ENCODE results near the gene GNAI2. TPM values are rescaled to one million over a fixed set of nuclear protein-coding genes. Genes with fewer than 3 reads are reported as not detected.

GNAI2 gene
- polyA plus RNA-seq, 1 of the 3 experiments (the other 2 are of a cell fraction) = 649 TPM

GRCh38 chr3:50254577-50255250 is 18.7 kb downstream of the GNAI2 start (continued):
- TF ChIP-seq REST (IDR thresholded peaks at IDR 0.05; ENCODE audit: low read depth, low read length) = no peak

GRCh38 chr3:50255251-50255615 is 19.2 kb downstream of the GNAI2 start:
- 100% methylated on average over 2 of the region's 9 CpGs for WGBS (ENCODE audit: low lambda C conversion rate)
- Histone ChIP-seq H3K36me3 (replicated peaks in 1 of 2; ENCODE audit: control insufficient read depth in 1 of 2, insufficient read depth in 2 of 2, low read length in 1 of 2) (peaks cover 27 to 53% of the 10 kb centered on the region in 2 experiments), H2AFZ (ENCODE audit: low read depth) (no peak overlapping the region), H3K9me2 (no peaks in the 10 kb centered on the region), H3K4me1 (ENCODE audit: control insufficient read depth in 1 of 2, insufficient read depth in 2 of 2, low read depth in 1 of 2, low read length in 1 of 2) (peaks cover 6% of the 10 kb centered on the region in 2 experiments; a peak in 1 of 4 replicates), H3K9ac (no peak overlapping the region), H3K27ac (ENCODE audit: low read depth in 2 of 2, low read length in 1 of 2) (no peak overlapping the region; a peak in 1 of 4 replicates), H3K27me3 (ENCODE audit: insufficient read depth) (no peaks in the 10 kb centered on the region), H3K4me3 (ENCODE audit: low read depth in 2 of 2, low read length in 1 of 2) (no peak overlapping the region), H3K4me2 (no peak overlapping the region), H3K79me2 (ENCODE audit: insufficient read depth) (peaks cover 47% of the 10 kb centered on the region), H4K20me1 (ENCODE audit: insufficient read depth) (peaks cover 48% of the 10 kb centered on the region), H3K9me3 (no peaks in the 10 kb centered on the region), H3F3A (replicated peaks; ENCODE audit: insufficient read depth) (peaks cover 30% of the 10 kb centered on the region)
- DNase-seq = no peak
- TF ChIP-seq SIN3A (IDR thresholded peaks at IDR 0.05; ENCODE audit: borderline replicate concordance, low read depth, low read length) (no peak), IRF3 (IDR thresholded peaks at IDR 0.05; ENCODE audit: low read depth, low read length) (no peak), MXI1 (IDR thresholded peaks at IDR 0.05; ENCODE audit: low read depth, low read length) (no peak), MAX (IDR thresholded peaks at IDR 0.05; ENCODE audit: low read depth) (no peak), FOXJ3 (CRISPR knock-in tag; IDR thresholded peaks at IDR 0.05) (no peak), GATA2 (CRISPR knock-in tag; IDR thresholded peaks at IDR 0.05) (no peak), CHD2 (IDR thresholded peaks at IDR 0.05; ENCODE audit: low read length, partially characterized antibody) (no peak), SMC3 (IDR thresholded peaks at IDR 0.05; ENCODE audit: low read depth, low read length) (no peak), EZH2phosphoT487 (IDR thresholded peaks at IDR 0.05; ENCODE audit: borderline replicate concordance, low read depth) (no peak), NFIC (IDR thresholded peaks at IDR 0.05; ENCODE audit: borderline replicate concordance) (no peak), MEF2A (IDR thresholded peaks at IDR 0.05; ENCODE audit: borderline replicate concordance, low read depth) (no peak), FOSL2 (IDR thresholded peaks at IDR 0.05; ENCODE audit: borderline replicate concordance, low read depth) (no peak), RXRA (IDR thresholded peaks at IDR 0.05; ENCODE audit: borderline replicate concordance, low read depth) (no peak)
- ChIA-PET POLR2A (no interaction called here), CTCF (interaction anchor here (0.7 to 61.6 kb wide), 4 partner anchors 8 to 69 kb away, joined by 3 to 1375 read pairs (median 306); partner anchors contain the start of genes GNAI2 and GNAT1)
